ENCODE data around the gene ZBTB8A. TPM values are rescaled to one million over a fixed set of nuclear protein-coding genes. Genes with fewer than 3 reads are reported as not detected.

The ZBTB8A gene
- total RNA-seq, 1 experiment from 2014 or later = 4.2 TPM

- Histone ChIP-seq H3K9me3 (ENCODE audit: insufficient read depth, low read depth) (no peaks in the 10 kb centered on the region), H3K36me3 (ENCODE audit: low read depth) (no peaks in the 10 kb centered on the region), H3K79me2 (ENCODE audit: low read depth) (no peaks in the 10 kb centered on the region), H4K20me1 (ENCODE audit: insufficient read depth) (0 out of 2 replicates have a peak, but pooled peaks cover 3% of the 10 kb centered on the region), H3K27me3 (ENCODE audit: insufficient read depth, low read depth) (no peaks in the 10 kb centered on the region), H3K9me2 (ENCODE audit: insufficient read depth) (no peaks in the 10 kb centered on the region), H3K4me3 (no peak overlapping the region), H3K4me2 (no peak overlapping the region), H2AFZ (no peak overlapping the region), H3F3A (ENCODE audit: insufficient read depth, low read depth) (peaks cover 13% of the 10 kb centered on the region; the same call in 1 of the 2 replicates), H3K4me1 (replicated peaks; ENCODE audit: insufficient read depth) (peaks cover 5% of the 10 kb centered on the region; the same call in 1 of the 2 replicates), H3K27ac (no peak overlapping the region)
- POLR2A ChIA-PET (ENCODE audit: unreplicated experiment) = no interaction called here
- intact Hi-C loops (cut with micrococcal nuclease; ENCODE audit: unreplicated experiment) = no loop called here
- CTCF ChIA-PET = no interaction called here
- BruUV-seq (replicated peaks) = no TSS peak
- TF ChIP-seq CTCF (conservative IDR thresholded peaks at IDR 0.05) (no peak), EZH2 (IDR thresholded peaks at IDR 0.05; ENCODE audit: low read depth) (no peak)
- DNase-seq = no peak
Measured at GRCh38 chr1:32592943-32593342, 53.7 kb downstream of the ZBTB8A start.

- ChIA-PET POLR2A (ENCODE audit: unreplicated experiment) (no interaction called here), CTCF (no interaction called here)
- Histone ChIP-seq H4K20me1 (ENCODE audit: insufficient read depth) (no peaks in the 10 kb centered on the region), H3K4me2 (no peak overlapping the region), H3K9me3 (ENCODE audit: insufficient read depth, low read depth) (no peaks in the 10 kb centered on the region), H2AFZ (no peak overlapping the region), H3K27me3 (ENCODE audit: insufficient read depth, low read depth) (no peaks in the 10 kb centered on the region), H3K36me3 (ENCODE audit: low read depth) (no peaks in the 10 kb centered on the region), H3K4me3 (no peak overlapping the region), H3K79me2 (ENCODE audit: low read depth) (no peaks in the 10 kb centered on the region), H3F3A (ENCODE audit: insufficient read depth, low read depth) (no peaks in the 10 kb centered on the region; the same call in 1 of the 2 replicates), H3K4me1 (replicated peaks; ENCODE audit: insufficient read depth) (no peaks in the 10 kb centered on the region), H3K9me2 (ENCODE audit: insufficient read depth) (no peaks in the 10 kb centered on the region), H3K27ac (no peak overlapping the region)
- no TSS peak for BruUV-seq (replicated peaks)
- DNase-seq = no peak
- TF ChIP-seq CTCF (conservative IDR thresholded peaks at IDR 0.05) (no peak), EZH2 (IDR thresholded peaks at IDR 0.05; ENCODE audit: low read depth) (no peak)
- intact Hi-C loops (cut with micrococcal nuclease; ENCODE audit: unreplicated experiment) = no loop called here
Measured at GRCh38 chr1:32600034-32600433, 60.8 kb downstream of the ZBTB8A start.

- H3K27ac ChIP-seq = no peak overlapping the region
- H3K4me2 ChIP-seq = no peak overlapping the region
- no peaks in the 10 kb centered on the region for H3K9me2 ChIP-seq (ENCODE audit: insufficient read depth)
- no peaks in the 10 kb centered on the region for H3K27me3 ChIP-seq (ENCODE audit: insufficient read depth, low read depth)
- no peak overlapping the region for H3K4me3 ChIP-seq
- intact Hi-C loops (cut with micrococcal nuclease; ENCODE audit: unreplicated experiment) = no loop called here
- H3K4me1 ChIP-seq (replicated peaks; ENCODE audit: insufficient read depth) = no peaks in the 10 kb centered on the region
- TF ChIP-seq EZH2 (IDR thresholded peaks at IDR 0.05; ENCODE audit: low read depth) = no peak
- TF ChIP-seq CTCF (conservative IDR thresholded peaks at IDR 0.05) = no peak
- no peaks in the 10 kb centered on the region for H4K20me1 ChIP-seq (ENCODE audit: insufficient read depth)
- DNase-seq = no peak
- H3K79me2 ChIP-seq (ENCODE audit: low read depth) = no peaks in the 10 kb centered on the region
- no peaks in the 10 kb centered on the region for H3F3A ChIP-seq (ENCODE audit: insufficient read depth, low read depth)
- no peaks in the 10 kb centered on the region for H3K9me3 ChIP-seq (ENCODE audit: insufficient read depth, low read depth)
- H2AFZ ChIP-seq = no peak overlapping the region
- ChIA-PET POLR2A (ENCODE audit: unreplicated experiment) (no interaction called here), CTCF (no interaction called here)
- no peaks in the 10 kb centered on the region for H3K36me3 ChIP-seq (ENCODE audit: low read depth)
- no TSS peak for BruUV-seq (replicated peaks)
Measured at GRCh38 chr1:32605711-32606424, 66.6 kb downstream of the ZBTB8A start.

All from PC-9 (cell line).